Pons (tissue), 1 donor: ENCODE results near the gene BPIFB2.

Experiments used
- DNase-seq: peaks from one replicate; pipeline ENCODE4 v3.0.0-alpha.2; 2016; ENCODE audit warnings: low spot score

BPIFB2 gene

GRCh38 chr20:33068251-33068939, 60.9 kb downstream of the BPIFB2 start:
- no peak for DNase-seq

GRCh38 chr20:33069673-33070072, 62.2 kb downstream of the BPIFB2 start:
- no peak for DNase-seq

GRCh38 chr20:33070111-33071053, 62.9 kb downstream of the BPIFB2 start:
- no peak for DNase-seq

GRCh38 chr20:33071198-33071597, 63.7 kb downstream of the BPIFB2 start:
- DNase-seq, result no peak

GRCh38 chr20:33072362-33072761, 64.9 kb downstream of the BPIFB2 start:
- DNase-seq, result no peak

- no peak for DNase-seq
Observed at GRCh38 chr20:33072813-33073212, 65.3 kb downstream of the BPIFB2 start.
